ENCODE data around the gene SHOC2. TPM values are rescaled to one million over a fixed set of nuclear protein-coding genes. Genes with fewer than 3 reads are reported as not detected.

Gene SHOC2
- total and polyA plus RNA-seq, 9 of the 15 experiments (the other 6 are each of a cell fraction or from before 2014, with no cell fraction given): 9.2 to 17.5 (median 14.9) TPM

DNA sequence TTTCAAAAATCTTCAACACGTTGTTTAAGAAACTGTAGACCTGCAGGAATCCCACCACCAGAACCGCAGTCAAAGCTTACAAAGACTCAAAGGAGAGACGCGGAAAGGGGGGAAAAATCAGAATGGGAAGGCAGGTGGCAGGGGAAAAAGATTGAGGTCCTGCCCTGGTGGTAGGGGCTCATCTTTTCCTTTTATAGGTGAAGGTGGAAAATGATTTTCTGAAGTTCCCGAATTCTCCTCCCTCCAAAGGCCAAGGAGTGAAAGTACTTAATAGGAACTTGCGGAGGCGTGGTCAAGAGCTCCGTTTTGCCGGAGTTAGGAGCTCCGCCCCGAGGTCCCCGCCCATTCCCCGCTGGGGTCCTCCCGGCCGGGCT, 1.1 kb upstream of the SHOC2 start (continued):
- TF ChIP-seq ZNF165 (CRISPR knock-in tag; IDR thresholded peaks at IDR 0.05; ENCODE audit: borderline replicate concordance) (no peak), HDAC2 (IDR thresholded peaks at IDR 0.05) (no peak), TEAD2 (tag; IDR thresholded peaks at IDR 0.05) (no peak), ZNF586 (CRISPR knock-in tag; conservative IDR thresholded peaks at IDR 0.05) (0 out of 2 replicates have a peak, but pooled peaks have one; percentile 18), POLR2H (tag; IDR thresholded peaks at IDR 0.05; ENCODE audit: low read depth) (no peak)
- TF ChIP-seq, protein P1, sequence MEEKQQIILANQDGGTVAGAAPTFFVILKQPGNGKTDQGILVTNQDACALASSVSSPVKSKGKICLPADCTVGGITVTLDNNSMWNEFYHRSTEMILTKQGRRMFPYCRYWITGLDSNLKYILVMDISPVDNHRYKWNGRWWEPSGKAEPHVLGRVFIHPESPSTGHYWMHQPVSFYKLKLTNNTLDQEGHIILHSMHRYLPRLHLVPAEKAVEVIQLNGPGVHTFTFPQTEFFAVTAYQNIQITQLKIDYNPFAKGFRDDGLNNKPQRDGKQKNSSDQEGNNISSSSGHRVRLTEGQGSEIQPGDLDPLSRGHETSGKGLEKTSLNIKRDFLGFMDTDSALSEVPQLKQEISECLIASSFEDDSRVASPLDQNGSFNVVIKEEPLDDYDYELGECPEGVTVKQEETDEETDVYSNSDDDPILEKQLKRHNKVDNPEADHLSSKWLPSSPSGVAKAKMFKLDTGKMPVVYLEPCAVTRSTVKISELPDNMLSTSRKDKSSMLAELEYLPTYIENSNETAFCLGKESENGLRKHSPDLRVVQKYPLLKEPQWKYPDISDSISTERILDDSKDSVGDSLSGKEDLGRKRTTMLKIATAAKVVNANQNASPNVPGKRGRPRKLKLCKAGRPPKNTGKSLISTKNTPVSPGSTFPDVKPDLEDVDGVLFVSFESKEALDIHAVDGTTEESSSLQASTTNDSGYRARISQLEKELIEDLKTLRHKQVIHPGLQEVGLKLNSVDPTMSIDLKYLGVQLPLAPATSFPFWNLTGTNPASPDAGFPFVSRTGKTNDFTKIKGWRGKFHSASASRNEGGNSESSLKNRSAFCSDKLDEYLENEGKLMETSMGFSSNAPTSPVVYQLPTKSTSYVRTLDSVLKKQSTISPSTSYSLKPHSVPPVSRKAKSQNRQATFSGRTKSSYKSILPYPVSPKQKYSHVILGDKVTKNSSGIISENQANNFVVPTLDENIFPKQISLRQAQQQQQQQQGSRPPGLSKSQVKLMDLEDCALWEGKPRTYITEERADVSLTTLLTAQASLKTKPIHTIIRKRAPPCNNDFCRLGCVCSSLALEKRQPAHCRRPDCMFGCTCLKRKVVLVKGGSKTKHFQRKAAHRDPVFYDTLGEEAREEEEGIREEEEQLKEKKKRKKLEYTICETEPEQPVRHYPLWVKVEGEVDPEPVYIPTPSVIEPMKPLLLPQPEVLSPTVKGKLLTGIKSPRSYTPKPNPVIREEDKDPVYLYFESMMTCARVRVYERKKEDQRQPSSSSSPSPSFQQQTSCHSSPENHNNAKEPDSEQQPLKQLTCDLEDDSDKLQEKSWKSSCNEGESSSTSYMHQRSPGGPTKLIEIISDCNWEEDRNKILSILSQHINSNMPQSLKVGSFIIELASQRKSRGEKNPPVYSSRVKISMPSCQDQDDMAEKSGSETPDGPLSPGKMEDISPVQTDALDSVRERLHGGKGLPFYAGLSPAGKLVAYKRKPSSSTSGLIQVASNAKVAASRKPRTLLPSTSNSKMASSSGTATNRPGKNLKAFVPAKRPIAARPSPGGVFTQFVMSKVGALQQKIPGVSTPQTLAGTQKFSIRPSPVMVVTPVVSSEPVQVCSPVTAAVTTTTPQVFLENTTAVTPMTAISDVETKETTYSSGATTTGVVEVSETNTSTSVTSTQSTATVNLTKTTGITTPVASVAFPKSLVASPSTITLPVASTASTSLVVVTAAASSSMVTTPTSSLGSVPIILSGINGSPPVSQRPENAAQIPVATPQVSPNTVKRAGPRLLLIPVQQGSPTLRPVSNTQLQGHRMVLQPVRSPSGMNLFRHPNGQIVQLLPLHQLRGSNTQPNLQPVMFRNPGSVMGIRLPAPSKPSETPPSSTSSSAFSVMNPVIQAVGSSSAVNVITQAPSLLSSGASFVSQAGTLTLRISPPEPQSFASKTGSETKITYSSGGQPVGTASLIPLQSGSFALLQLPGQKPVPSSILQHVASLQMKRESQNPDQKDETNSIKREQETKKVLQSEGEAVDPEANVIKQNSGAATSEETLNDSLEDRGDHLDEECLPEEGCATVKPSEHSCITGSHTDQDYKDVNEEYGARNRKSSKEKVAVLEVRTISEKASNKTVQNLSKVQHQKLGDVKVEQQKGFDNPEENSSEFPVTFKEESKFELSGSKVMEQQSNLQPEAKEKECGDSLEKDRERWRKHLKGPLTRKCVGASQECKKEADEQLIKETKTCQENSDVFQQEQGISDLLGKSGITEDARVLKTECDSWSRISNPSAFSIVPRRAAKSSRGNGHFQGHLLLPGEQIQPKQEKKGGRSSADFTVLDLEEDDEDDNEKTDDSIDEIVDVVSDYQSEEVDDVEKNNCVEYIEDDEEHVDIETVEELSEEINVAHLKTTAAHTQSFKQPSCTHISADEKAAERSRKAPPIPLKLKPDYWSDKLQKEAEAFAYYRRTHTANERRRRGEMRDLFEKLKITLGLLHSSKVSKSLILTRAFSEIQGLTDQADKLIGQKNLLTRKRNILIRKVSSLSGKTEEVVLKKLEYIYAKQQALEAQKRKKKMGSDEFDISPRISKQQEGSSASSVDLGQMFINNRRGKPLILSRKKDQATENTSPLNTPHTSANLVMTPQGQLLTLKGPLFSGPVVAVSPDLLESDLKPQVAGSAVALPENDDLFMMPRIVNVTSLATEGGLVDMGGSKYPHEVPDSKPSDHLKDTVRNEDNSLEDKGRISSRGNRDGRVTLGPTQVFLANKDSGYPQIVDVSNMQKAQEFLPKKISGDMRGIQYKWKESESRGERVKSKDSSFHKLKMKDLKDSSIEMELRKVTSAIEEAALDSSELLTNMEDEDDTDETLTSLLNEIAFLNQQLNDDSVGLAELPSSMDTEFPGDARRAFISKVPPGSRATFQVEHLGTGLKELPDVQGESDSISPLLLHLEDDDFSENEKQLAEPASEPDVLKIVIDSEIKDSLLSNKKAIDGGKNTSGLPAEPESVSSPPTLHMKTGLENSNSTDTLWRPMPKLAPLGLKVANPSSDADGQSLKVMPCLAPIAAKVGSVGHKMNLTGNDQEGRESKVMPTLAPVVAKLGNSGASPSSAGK (IDR thresholded peaks at IDR 0.05): no peak
- TF ChIP-seq, protein P2, sequence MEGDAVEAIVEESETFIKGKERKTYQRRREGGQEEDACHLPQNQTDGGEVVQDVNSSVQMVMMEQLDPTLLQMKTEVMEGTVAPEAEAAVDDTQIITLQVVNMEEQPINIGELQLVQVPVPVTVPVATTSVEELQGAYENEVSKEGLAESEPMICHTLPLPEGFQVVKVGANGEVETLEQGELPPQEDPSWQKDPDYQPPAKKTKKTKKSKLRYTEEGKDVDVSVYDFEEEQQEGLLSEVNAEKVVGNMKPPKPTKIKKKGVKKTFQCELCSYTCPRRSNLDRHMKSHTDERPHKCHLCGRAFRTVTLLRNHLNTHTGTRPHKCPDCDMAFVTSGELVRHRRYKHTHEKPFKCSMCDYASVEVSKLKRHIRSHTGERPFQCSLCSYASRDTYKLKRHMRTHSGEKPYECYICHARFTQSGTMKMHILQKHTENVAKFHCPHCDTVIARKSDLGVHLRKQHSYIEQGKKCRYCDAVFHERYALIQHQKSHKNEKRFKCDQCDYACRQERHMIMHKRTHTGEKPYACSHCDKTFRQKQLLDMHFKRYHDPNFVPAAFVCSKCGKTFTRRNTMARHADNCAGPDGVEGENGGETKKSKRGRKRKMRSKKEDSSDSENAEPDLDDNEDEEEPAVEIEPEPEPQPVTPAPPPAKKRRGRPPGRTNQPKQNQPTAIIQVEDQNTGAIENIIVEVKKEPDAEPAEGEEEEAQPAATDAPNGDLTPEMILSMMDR (IDR thresholded peaks at IDR 0.05 in 2 of 3, conservative IDR thresholded peaks at IDR 0.05 in 1 of 3; ENCODE audit: insufficient read depth in 2 of 3, low read depth in 1 of 3, low read length in 3 of 3): 0 out of 6 replicates have a peak, but pooled peaks of 1 of the 3 experiments have one; percentile 1

All from K562 (cell line).